ENCODE measurements around the gene MYBBP1A.

MYBBP1A gene

DNA sequence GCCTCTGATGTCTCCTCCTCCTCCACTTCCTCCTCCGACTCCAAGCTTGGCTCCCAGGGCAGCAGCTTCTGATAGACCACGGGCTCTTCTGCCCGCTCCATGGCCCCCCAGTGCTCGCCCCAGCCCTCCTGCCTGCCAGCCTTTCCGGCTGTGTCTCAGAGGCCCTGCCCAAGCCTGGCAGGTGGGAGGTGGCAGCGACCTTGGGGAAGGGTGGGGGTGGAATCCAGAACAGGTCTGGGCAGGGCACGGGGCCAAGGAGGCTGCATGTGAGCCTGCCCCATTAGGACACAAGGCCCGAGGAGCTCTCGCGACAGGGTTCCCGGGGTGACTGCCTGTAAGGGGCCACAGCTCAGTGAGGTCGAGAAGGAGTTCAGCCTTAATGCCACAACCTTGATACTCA is 5.2 kb upstream of the MYBBP1A start, which contains the start of gene GGT6:
GGT6 (minus strand) TSS at position 157 of the 400 bp plus-strand sequence; CDS start at position 101, 56 bp downstream.
- TF ChIP-seq, protein P1, sequence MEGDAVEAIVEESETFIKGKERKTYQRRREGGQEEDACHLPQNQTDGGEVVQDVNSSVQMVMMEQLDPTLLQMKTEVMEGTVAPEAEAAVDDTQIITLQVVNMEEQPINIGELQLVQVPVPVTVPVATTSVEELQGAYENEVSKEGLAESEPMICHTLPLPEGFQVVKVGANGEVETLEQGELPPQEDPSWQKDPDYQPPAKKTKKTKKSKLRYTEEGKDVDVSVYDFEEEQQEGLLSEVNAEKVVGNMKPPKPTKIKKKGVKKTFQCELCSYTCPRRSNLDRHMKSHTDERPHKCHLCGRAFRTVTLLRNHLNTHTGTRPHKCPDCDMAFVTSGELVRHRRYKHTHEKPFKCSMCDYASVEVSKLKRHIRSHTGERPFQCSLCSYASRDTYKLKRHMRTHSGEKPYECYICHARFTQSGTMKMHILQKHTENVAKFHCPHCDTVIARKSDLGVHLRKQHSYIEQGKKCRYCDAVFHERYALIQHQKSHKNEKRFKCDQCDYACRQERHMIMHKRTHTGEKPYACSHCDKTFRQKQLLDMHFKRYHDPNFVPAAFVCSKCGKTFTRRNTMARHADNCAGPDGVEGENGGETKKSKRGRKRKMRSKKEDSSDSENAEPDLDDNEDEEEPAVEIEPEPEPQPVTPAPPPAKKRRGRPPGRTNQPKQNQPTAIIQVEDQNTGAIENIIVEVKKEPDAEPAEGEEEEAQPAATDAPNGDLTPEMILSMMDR (IDR thresholded peaks at IDR 0.05; ENCODE audit: insufficient read depth, low read depth, low read length, missing control alignments) = no peak
- DNase-seq (ENCODE audit: low read depth) = no peak
- no peak within 1 kb of the TSS for H3K4me3 ChIP-seq (ENCODE audit: low read depth, low read length)

DNA sequence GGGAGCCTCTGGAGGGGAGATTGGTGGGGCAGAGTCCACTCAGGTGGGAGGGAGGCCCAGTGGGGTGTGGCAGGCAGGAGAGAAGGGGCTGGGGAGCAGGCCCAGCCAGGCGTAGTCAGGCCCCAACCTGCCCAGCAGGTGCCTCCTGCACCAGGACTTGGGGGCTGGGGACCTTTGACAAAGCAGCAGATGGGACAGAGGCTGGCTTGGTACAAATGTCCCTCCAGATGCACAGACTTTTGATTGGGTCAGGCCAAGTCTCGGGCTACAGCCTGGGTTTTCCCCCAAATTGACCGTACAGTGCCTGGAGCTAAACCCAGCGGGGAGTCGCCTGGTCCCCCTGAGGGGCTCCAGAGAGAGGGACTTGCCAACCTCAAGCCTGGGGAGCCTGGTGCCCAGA is 4.8 kb upstream of the MYBBP1A start:
- no peak for DNase-seq (ENCODE audit: low read depth)
- TF ChIP-seq, protein P1 (IDR thresholded peaks at IDR 0.05; ENCODE audit: insufficient read depth, low read depth, low read length, missing control alignments) = no peak
- no peak overlapping the region for H3K4me3 ChIP-seq (ENCODE audit: low read depth, low read length)

DNA sequence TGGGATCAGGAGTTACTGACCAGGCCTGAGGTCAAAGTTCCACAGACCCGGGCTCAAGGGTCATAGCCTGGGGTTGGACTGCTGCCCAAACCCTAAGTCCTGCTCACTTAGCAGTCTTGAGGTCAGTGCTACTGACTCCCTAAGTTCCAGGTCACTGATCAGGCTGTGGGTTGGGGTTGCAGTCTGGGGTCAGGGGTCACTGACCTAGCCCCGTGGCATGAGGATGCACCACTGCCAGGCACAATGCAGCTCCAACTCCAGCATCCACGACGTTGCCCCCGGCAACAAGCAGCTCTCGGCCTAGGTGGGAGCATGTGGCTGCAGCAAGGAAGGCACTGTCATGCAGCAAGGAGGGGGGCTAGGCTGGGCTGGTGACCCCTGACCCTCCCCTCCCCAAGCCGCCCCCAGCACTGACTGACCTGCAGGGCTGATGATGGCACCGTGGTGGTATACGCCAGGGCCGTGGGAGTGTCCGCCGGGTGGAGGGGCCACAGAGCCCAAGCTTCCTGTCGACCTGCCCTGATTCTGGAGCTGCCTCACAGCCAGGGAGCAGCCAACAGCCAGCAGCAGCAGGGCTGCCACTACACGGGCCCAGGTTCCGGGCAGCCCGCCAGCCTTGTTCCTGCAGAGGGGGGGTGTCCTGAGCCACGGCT is 4.1 kb upstream of the MYBBP1A start:
- H3K4me3 ChIP-seq (ENCODE audit: low read depth, low read length) = no peak overlapping the region
- DNase-seq (ENCODE audit: low read depth) = no peak
- TF ChIP-seq, protein P1 (IDR thresholded peaks at IDR 0.05; ENCODE audit: insufficient read depth, low read depth, low read length, missing control alignments) = no peak

DNA sequence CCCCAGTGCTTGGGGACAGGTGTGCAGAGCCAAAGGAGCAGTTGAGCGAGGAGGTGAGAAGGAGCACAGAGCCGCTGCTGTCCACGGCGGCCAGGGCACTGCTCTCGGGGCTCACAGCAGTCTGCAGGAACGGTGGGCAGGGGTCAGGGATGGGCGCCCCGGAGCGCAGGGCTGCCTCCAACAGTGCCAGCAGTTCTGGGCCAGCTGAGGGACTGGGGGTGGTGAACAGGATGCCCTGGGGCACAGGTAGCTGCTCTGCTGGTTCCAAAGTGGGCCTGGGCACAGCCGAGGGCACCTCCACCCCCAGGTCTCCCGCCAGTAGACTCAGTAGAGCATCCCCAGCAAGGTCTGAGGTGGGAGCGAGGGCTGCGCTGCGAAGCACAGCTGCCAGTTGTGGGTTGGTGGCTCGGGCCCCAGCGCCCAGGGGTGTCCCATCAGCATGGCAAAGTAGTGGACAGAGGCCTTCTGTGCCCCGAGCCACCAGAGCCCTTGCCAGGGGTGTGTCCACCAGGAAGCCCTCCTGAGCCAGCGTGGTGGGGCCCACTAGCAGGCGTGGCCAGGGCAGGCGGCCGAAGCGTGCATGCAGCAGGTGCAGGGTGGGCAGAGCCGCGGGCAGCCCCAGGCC is 3.3 kb upstream of the MYBBP1A start:
- no peak overlapping the region for H3K4me3 ChIP-seq (ENCODE audit: low read depth, low read length)
- TF ChIP-seq, protein P1 (IDR thresholded peaks at IDR 0.05; ENCODE audit: insufficient read depth, low read depth, low read length, missing control alignments) = no peak
- no peak for DNase-seq (ENCODE audit: low read depth)

DNA sequence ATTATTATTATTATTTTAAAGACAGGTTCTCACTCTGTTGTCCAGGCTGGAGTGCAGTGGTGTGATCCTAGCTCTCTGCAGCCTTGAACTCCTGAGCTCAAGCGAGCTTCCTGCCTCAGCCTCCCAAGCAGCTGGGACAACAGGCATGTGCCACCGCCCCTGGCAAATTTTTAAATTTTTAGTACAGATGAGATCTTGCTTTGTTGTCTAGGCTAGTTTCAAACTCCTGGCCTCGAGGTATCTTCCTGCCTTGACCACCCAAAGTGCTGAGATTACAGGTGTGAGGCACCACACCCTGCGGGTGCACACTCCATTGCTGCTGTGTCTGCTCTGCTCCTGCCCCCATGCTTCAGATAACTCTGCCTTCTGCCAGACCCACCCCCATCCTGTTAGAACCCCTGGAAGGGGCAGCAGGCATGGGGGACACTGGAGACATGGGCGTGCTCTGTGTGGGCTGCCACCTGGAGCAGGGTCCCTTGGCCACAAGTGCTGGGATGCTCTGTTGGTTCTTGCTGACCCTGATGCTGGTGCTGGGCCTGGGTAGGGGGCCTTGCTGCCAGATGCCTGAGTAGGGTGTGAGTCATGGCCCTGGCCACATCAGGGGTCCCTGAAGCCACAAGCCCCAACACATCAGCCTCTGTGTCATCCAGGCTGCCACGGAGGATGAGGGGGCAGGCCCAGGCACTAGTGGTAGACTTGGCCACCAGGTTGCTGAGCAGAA is 2.6 kb upstream of the MYBBP1A start:
- H3K4me3 ChIP-seq (ENCODE audit: low read depth, low read length) = no peak overlapping the region
- DNase-seq (ENCODE audit: low read depth) = no peak
- TF ChIP-seq, protein P1 (IDR thresholded peaks at IDR 0.05; ENCODE audit: insufficient read depth, low read depth, low read length, missing control alignments) = no peak

DNA sequence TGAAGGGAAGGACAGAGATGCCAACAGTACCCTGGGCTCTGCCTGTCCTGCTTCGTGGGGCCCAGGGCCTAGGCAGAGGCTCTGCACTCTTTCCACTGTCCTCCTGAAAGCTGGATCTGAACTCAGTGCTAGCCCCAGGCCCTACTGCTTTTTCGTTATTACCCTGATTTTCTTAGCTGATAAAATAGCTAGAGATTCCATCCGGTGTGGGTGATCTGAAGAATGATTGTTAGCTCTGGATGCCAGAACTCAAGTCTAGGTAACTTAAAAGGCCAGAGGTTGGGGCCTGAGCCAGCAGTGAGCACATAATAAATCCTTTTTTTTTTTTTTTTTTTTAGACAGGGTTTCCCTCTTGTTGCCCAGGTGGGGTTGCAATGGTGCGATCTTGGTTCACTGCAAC is 1.8 kb upstream of the MYBBP1A start:
- DNase-seq (ENCODE audit: low read depth) = no peak
- TF ChIP-seq, protein P1 (IDR thresholded peaks at IDR 0.05; ENCODE audit: insufficient read depth, low read depth, low read length, missing control alignments) = no peak

More for the DNA sequence above, 1.8 kb upstream of the MYBBP1A start:
- no peak overlapping the region for H3K4me3 ChIP-seq (ENCODE audit: low read depth, low read length)

Data from GM12865 (cell line).